Measurements from ENCODE around the gene ADGRG1.

GRCh38 chr16:57589374-57589773 is 39.1 kb upstream of the ADGRG1 start:
- TF ChIP-seq CTCF (IDR thresholded peaks at IDR 0.05; ENCODE audit: poor library complexity) (no peak), EZH2 (IDR thresholded peaks at IDR 0.05; ENCODE audit: borderline replicate concordance) (no peak)
